ENCODE measurements around the gene FBXO8. TPM values are rescaled to one million over a fixed set of nuclear protein-coding genes. Genes with fewer than 3 reads are reported as not detected.

Gene FBXO8
- total RNA-seq, 1 experiment from 2014 or later, result 8.9 TPM

- no peaks in the 10 kb centered on the region for H3K27me3 Mint-ChIP-seq (ENCODE audit: low read depth)
- Histone ChIP-seq H3K4me2 (ENCODE audit: insufficient read depth, insufficient read length, low read length) (no peak overlapping the region), H4K8ac (replicated peaks; ENCODE audit: insufficient read length, low read depth, low read length) (no peak overlapping the region), H3K18ac (ENCODE audit: insufficient read length, low read depth, low read length) (no peak overlapping the region), H3K27me3 (ENCODE audit: insufficient read depth, low read length) (no peaks in the 10 kb centered on the region), H2BK12ac (ENCODE audit: insufficient read length, low read depth, low read length) (no peak overlapping the region), H3K79me1 (ENCODE audit: insufficient read depth, low read depth, low read length, poor library complexity, severe bottlenecking) (no peaks in the 10 kb centered on the region), H3K9ac (ENCODE audit: extremely low read depth, insufficient read length, low read length) (no peak overlapping the region), H3K79me2 (ENCODE audit: insufficient read depth, low read length) (no peaks in the 10 kb centered on the region), H3K9me3 (ENCODE audit: control insufficient read depth, low read depth, low read length) (no peaks in the 10 kb centered on the region), H2AK5ac (ENCODE audit: insufficient read length, low read length) (no peak overlapping the region), H3K23ac (ENCODE audit: insufficient read length, low read depth, low read length) (no peak overlapping the region), H3K4ac (ENCODE audit: low read depth, low read length) (no peak overlapping the region), H4K5ac (ENCODE audit: insufficient read length, low read depth, low read length) (no peak overlapping the region), H2BK15ac (ENCODE audit: low read depth, low read length) (no peak overlapping the region), H3K23me2 (ENCODE audit: insufficient read length, low read depth, low read length, poor library complexity, severe bottlenecking) (peaks cover 2% of the 10 kb centered on the region), H3K4me1 (ENCODE audit: insufficient read depth, low read length) (no peaks in the 10 kb centered on the region), H2BK120ac (ENCODE audit: low read depth, low read length, poor library complexity, severe bottlenecking) (no peak overlapping the region), H4K20me1 (ENCODE audit: control insufficient read depth, insufficient read depth, insufficient read length) (peaks cover 3% of the 10 kb centered on the region), H2AFZ (ENCODE audit: low read length) (no peak overlapping the region), H2BK5ac (ENCODE audit: insufficient read length, low read length) (no peak overlapping the region), H3K14ac (ENCODE audit: insufficient read depth, low read length) (no peak overlapping the region), H3K56ac (ENCODE audit: insufficient read length, low read depth, low read length) (no peak overlapping the region), H3T11ph (ENCODE audit: low read length) (no peak overlapping the region), H4K91ac (ENCODE audit: insufficient read length, low read depth, low read length) (no peak overlapping the region), H3K27ac (ENCODE audit: insufficient read length, low read depth, low read length) (no peak overlapping the region), H2BK20ac (ENCODE audit: low read depth, low read length, poor library complexity, severe bottlenecking) (no peak overlapping the region)
- no peaks in the 10 kb centered on the region for H3K4me1 Mint-ChIP-seq
- H3K4me3 Mint-ChIP-seq, result no peak overlapping the region
- TF ChIP-seq CTCF (conservative IDR thresholded peaks at IDR 0.05), result no peak
- H3K27ac Mint-ChIP-seq, result no peak overlapping the region
- no peak for DNase-seq
- no peaks in the 10 kb centered on the region for H3K36me3 Mint-ChIP-seq (ENCODE audit: insufficient read depth in 1 of 3, low read depth in 3 of 3)
- H3K9me3 Mint-ChIP-seq, result no peaks in the 10 kb centered on the region
Observed at GRCh38 chr4:174259580-174259979, 23.9 kb downstream of the FBXO8 start.
